ENCODE measurements around the gene ZNF593.

- TF ChIP-seq CTCF (IDR thresholded peaks at IDR 0.05) (no peak), POLR2A (IDR thresholded peaks at IDR 0.05) (no peak), POLR2AphosphoS5 (IDR thresholded peaks at IDR 0.05) (no peak)
Measured at GRCh38 chr1:26171084-26172072, 1.7 kb downstream of the ZNF593 start, which contains the start of gene ZNF593OS.

All from sigmoid colon (tissue), 4 donors.